Fibroblast of skin of abdomen (primary cell): ENCODE results near the gene KCNH1. TPM values are rescaled to one million over a fixed set of nuclear protein-coding genes. Genes with fewer than 3 reads are reported as not detected.

Experiments used
- DNase-seq: peaks from one replicate; pipeline ENCODE4 v3.0.0-alpha.2; 2013
- polyA plus RNA-seq, 2 experiments: library from polyadenylated mRNA; unstranded; fragments of 120-200 nt; gene quantifications; one replicate each; pipeline ENCODE4 v1.2.1, GENCODE V29; 2013; ENCODE audit not compliant: insufficient read length in 2 of 2

Gene KCNH1
- polyA plus RNA-seq (2013, experiment 1 of 2; ENCODE audit: insufficient read length) = 7.4 TPM
- 8.1 TPM for polyA plus RNA-seq (2013, experiment 2 of 2; ENCODE audit: insufficient read length)

DNA sequence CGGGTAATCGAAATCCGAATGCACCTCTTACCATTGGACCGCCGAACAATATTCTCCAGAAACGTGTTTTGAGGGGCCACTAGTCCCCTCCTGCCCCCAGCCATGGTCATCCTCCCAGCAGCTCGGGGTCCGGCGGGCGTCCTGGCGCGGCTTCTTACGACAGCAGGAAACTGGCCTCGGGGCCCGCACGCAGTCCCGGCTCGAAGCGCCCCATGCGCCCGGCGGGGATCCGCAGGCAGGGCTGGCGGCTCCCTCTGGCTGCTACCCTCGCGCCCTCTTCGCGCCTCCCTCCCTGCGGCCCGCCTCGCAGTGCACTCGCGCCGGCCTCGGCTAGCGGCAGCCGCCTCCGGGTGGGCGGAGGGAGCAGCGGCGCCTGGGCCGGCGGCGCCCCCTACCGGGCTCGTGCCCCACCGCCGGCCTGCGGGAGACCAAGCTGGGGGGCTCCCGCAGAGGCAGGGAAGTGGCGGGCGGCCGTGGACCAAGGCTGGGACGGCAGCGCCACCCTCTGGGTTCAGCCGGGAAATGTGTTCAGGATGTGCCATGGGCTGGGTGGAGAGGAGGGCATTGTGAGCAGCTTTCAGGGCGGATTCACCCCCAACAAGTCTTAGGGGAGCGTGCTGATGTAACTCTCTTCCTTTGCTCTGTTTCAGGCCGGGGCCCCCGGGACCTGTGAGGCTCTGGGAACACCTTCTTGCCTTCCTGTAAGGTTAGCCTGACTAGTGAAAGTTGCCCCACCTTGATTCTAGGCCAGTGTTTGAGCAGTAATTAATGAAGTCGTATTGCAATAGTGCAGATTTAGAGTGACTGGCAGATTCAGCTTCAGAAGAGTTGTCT lies at the start of gene KCNH1:
KCNH1 (minus strand) TSS at position 313 of the 834 bp plus-strand sequence; CDS start at position 110, 203 bp downstream.
- peak; percentile 87 for DNase-seq

- no peak for DNase-seq
These were observed 48.8 kb upstream of the KCNH1 start for GRCh38 chr1:211182746-211183145.

GRCh38 chr1:211174375-211174774 lies 40.4 kb upstream of the KCNH1 start:
- DNase-seq = no peak

GRCh38 chr1:211172657-211173056 lies 38.7 kb upstream of the KCNH1 start:
- DNase-seq = no peak

- DNase-seq = no peak
These were observed 35.4 kb upstream of the KCNH1 start for GRCh38 chr1:211169353-211169752.

- no peak for DNase-seq
These were observed 24.9 kb upstream of the KCNH1 start for GRCh38 chr1:211158866-211159265.

- DNase-seq = peak; percentile 69
These were observed 21.1 kb upstream of the KCNH1 start for GRCh38 chr1:211155040-211155439.

DNA sequence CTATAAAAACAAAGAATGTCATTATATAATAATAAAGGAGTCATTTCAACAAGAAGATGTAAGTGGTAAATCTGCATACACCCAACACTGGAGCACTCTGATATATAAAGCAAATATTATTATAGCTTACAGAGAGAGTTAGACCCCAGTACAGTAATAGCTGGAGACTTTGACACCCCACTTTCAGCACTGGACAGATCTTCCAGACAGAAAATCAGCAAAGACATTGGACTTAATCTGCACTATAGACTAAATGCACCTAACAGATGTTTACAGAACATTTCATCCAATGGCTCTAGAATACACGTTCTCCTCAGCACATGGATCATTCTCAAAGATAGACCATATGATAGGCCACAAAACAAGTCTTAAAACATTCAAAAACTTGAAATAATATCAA lies 20.0 kb upstream of the KCNH1 start:
- DNase-seq = no peak

- DNase-seq = no peak
These were observed 14.4 kb upstream of the KCNH1 start for GRCh38 chr1:211148366-211148765.

GRCh38 chr1:211145944-211146343 lies 12.0 kb upstream of the KCNH1 start:
- DNase-seq = no peak

DNA sequence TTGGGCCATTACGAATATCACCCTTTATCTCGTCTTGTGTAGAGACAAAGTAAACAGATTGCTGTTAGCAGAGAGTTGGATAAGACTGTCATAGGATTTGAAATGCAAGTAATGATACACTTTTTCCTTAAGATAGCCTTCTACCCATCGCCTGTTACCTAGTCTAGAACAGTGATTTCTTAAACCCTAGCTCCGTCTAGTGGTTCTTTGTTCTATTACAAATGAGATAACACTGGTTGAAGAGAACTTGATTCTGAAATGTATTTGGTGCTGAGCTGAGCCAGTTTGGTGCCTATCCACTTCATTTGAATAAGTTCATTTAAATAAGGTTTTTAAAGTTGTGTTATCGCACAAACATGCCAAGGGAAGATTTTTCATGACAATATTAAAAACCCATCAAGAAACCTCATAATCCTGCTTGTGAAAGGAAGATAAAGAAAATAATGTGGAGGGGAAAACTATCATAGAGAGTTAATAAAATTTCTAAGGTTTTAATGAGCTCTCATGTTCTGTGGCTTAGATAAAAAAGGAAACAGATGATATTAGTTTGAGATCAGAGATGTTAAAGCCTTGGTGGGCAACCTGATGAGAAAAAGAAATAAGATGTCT lies 1.5 kb upstream of the KCNH1 start:
- peak; percentile 72 for DNase-seq

GRCh38 chr1:211133393-211133835 lies 534 bp downstream of the KCNH1 start:
- peak; percentile 12 for DNase-seq

DNA sequence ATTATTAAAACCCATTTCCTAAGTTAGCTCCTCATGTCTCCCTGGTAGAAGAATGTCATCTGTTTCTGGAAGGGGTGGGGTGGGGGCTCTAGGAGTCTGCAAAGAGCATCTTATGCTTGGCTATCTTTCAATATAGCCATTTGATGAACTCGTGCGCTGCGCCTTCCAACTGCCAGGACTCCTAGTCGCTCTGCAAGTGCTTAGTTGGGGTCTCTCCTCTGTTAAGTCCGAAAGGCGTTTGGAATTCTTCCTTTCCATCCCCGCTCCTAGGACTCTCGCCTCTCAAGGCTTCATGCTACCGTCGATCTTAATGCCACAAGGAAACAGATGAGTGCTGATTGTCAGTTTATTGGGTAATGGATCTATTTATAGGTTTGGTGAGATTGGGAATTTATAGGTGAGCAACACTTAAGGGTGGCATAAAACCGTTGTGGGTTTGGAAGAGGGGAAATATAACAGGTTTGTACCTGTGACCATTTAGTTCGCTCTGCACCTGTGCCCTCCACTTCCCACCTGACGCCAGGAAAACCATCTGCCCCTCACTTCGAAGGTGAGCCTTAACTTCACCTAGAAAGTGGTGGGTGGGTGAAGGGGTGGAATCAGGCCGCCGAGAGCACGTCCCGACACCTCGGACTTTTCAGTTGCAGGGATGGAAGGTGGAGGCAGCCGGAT lies 1.1 kb downstream of the KCNH1 start:
- no peak for DNase-seq

GRCh38 chr1:211129776-211130175 lies 4.2 kb downstream of the KCNH1 start:
- DNase-seq = no peak

- no peak for DNase-seq
These were observed 6.8 kb downstream of the KCNH1 start for GRCh38 chr1:211127166-211127565.

GRCh38 chr1:211126622-211127021 lies 7.3 kb downstream of the KCNH1 start:
- DNase-seq = peak; percentile 74

DNA sequence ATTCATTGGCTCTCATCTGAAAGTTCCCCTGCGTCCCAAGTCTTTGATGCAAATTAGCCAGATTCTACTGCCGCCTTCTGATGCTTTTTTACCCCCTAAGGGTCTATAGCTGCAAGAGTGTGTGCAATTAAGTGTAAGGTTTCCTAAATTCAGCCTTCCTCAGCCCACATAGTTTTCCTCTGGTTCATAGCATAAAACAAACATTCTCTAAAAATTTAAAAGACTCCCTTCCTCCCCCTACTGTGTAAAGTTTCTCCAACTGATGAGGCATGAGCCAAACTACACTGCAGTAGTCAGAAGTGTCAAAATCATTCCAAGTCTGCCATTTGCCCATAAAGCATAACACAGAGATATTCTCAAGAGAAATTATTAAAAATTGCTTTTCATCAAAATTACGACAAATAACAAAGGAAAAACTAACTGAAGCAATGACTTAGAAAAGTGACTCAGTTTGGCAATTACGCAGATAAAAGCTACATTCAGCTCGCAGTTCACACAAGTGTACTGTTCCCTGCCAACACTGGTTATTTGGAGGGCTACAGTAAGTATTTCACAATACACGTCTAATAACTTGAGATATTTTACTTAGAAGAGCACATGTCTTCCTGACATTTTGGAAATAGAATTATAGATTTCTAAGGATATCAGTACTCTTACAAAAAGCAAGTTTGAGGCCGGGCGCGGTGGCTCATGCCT lies 15.4 kb downstream of the KCNH1 start:
- peak; percentile 52 for DNase-seq

GRCh38 chr1:211114446-211114845 lies 19.5 kb downstream of the KCNH1 start:
- DNase-seq = no peak

- DNase-seq = no peak
These were observed 20.4 kb downstream of the KCNH1 start for GRCh38 chr1:211113566-211113965.

DNA sequence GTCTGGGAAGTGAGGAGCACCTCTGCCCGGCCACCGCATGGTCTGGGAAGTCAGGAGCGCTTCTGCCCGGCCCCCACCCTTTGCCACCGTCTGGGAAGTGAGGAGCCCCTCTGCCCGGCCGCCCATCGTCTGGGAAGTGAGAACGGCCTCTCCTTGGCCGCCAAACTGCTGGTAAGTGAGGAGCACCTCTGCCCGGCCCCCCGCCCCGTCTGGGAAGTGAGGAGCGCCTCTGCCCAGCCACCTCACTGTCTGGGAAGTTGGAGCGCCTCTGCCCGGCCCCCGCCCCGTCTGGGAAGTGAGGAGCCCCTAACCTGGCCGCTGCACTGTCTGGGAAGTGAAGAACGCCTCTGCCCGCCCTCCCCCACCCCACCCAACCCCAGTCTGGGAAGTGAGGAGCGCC lies 22.6 kb downstream of the KCNH1 start:
- DNase-seq = no peak

- no peak for DNase-seq
These were observed 32.5 kb downstream of the KCNH1 start for GRCh38 chr1:211101481-211101880.

GRCh38 chr1:211099393-211099792 lies 34.6 kb downstream of the KCNH1 start:
- DNase-seq = no peak

- no peak for DNase-seq
These were observed 38.6 kb downstream of the KCNH1 start for GRCh38 chr1:211095381-211095780.
